Mucosa of descending colon (tissue), 3 donors: Measurements from ENCODE around the gene RUFY1. TPM values are rescaled to one million over a fixed set of nuclear protein-coding genes. Genes with fewer than 3 reads are reported as not detected.
"Not testable (repeated sequence)": the region's sequence is repeated elsewhere in the genome, so short reads cannot be mapped to it uniquely, and the experiment has no call there.

Experiments
- ATAC-seq: fragments of 200-7000 bp; cut with Tn5 transposase; one replicate; pipeline ENCODE4 v1.9.1; 2020; ENCODE audit warnings: mild to moderate bottlenecking, moderate library complexity
- DNase-seq, 3 donors: peaks; one replicate each; pipeline ENCODE4 v3.0.0-alpha.2; 2020
- H3K36me3 ChIP-seq: fragments of 200-600 bp; one replicate; pipeline ENCODE4 v1.8.0; 2021; ENCODE audit warnings: low read depth, mild to moderate bottlenecking
- H3K4me1 ChIP-seq: fragments of 200-600 bp; one replicate; pipeline ENCODE4 v1.8.0; 2021; ENCODE audit warnings: low read depth, mild to moderate bottlenecking
- H3K4me3 ChIP-seq: fragments of 200-600 bp; one replicate; pipeline ENCODE4 v1.8.0; 2021; ENCODE audit warnings: mild to moderate bottlenecking
- H3K9me3 ChIP-seq: fragments of 200-600 bp; one replicate; pipeline ENCODE4 v1.8.0; 2021; ENCODE audit warnings: mild to moderate bottlenecking
- intact Hi-C, 2 donors: fragments of 100-400 bp; cut with DNase I in 1 of 2; cut with micrococcal nuclease in 1 of 2; formaldehyde crosslinking; loops; one replicate each; pipeline versions ENCODE4 v1.11.0 to v1.11.1; 2022; cut with DNase I, micrococcal nuclease
- total RNA-seq, 3 donors: library from RNA; stranded (reverse); fragmentation: NEBNext Ultra II Directional in 2 of 3; extraction: Animal tissue kit (Norgen Biotek cat#: 25700) in 2 of 3; gene quantifications; one replicate each; pipeline versions ENCODE4 v1.2.1 to v1.2.4, GENCODE V29; 2021 to 2023
- TF ChIP-seq, protein P1 (sequence below): fragments of 200-600 bp; IDR thresholded peaks from one replicate; pipeline ENCODE4 v1.8.0; 2022; ENCODE audit warnings: antibody characterized with exemption, mild to moderate bottlenecking
- donor health status: DM: no; HTN: no; CAD: no; lungs with moderate emphysema.
- donor health status: DM: no; HTN: no; CAD: no.
- donor health status: DM: no; HTN: yes; CAD: no.

The RUFY1 gene
- total RNA-seq, 3 donors from 2014 or later, result 34.2 to 55.5 (median 45.0) TPM

DNA sequence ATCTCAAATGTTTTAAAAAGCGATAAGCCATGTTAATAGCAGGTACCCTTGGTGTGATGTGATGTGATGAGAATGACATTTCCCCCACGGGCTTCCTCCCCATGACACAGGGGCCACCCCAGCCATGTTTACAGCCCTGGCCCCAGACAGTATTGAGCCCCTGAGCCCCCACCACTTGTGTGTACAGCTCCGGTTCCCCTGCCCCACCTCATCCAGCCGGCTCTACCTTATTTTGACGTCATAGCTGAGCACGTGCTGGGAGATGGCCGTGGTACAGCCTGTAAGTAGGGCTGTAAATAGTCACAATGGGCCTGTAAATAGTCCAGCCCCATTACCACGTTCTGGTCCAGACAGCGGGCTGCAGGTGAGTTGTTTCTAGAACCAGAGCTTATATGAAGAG is 98.1 kb downstream of the RUFY1 start:
- no peak for ATAC-seq
- TF ChIP-seq, protein P1, sequence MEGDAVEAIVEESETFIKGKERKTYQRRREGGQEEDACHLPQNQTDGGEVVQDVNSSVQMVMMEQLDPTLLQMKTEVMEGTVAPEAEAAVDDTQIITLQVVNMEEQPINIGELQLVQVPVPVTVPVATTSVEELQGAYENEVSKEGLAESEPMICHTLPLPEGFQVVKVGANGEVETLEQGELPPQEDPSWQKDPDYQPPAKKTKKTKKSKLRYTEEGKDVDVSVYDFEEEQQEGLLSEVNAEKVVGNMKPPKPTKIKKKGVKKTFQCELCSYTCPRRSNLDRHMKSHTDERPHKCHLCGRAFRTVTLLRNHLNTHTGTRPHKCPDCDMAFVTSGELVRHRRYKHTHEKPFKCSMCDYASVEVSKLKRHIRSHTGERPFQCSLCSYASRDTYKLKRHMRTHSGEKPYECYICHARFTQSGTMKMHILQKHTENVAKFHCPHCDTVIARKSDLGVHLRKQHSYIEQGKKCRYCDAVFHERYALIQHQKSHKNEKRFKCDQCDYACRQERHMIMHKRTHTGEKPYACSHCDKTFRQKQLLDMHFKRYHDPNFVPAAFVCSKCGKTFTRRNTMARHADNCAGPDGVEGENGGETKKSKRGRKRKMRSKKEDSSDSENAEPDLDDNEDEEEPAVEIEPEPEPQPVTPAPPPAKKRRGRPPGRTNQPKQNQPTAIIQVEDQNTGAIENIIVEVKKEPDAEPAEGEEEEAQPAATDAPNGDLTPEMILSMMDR, result no peak

DNA sequence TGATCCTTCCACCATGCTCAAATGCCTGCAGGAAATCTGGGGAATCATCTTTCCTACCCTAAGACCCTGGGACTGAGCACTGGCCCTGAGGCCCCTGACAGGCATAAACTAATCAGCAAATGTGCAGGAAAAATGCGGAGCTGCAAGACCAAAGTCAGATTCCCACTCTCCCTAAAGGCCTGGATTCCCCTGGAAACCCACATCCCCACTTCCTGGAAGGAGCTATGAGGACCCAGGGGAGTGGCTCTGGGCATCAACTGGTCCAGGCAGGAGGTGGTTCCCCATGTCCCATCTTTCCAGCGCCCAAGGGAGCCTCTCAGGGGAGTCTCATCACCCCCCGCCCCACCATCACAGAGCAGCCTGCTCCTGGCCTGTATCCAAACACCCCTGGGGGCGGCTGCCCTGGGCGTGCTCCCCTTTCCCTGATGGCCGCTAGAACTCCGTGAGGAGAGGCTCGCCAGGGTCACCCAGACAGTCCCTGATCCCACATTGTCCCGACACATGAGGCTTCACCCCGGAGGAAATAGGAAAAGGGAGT is 98.9 kb downstream of the RUFY1 start:
- H3K4me1 ChIP-seq, H3K36me3 ChIP-seq, DNase-seq, H3K9me3 ChIP-seq, ATAC-seq, H3K4me3 ChIP-seq, intact Hi-C loops: not testable (repeated sequence)

More for the DNA sequence above, 98.1 kb downstream of the RUFY1 start:
- no peaks in the 10 kb centered on the region for H3K4me1 ChIP-seq
- no peaks in the 10 kb centered on the region for H3K36me3 ChIP-seq
- intact Hi-C loops, result no loop called here
- DNase-seq, result no peak
- no peaks in the 10 kb centered on the region for H3K9me3 ChIP-seq
- H3K4me3 ChIP-seq, result no peak overlapping the region

DNA sequence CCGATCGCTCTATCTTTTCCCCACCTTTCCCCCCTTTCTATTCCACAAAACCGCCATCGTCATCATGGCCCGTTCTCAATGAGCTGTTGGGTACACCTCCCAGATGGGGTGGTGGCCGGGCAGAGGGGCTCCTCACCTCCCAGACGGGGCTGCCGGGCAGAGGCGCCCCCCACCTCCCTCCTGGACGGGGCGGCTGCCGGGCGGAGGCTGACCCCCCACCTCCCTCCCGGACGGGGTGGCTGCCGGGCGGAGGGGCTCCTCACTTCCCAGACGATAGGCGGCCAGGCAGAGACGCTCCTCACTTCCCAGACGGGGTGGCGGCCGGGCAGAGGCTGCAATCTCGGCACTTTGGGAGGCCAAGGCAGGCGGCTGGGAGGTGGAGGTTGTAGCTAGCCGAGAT is 99.9 kb downstream of the RUFY1 start:
- ATAC-seq, H3K4me3 ChIP-seq, DNase-seq, H3K36me3 ChIP-seq, intact Hi-C loops, H3K4me1 ChIP-seq, H3K9me3 ChIP-seq: not testable (repeated sequence)

DNA sequence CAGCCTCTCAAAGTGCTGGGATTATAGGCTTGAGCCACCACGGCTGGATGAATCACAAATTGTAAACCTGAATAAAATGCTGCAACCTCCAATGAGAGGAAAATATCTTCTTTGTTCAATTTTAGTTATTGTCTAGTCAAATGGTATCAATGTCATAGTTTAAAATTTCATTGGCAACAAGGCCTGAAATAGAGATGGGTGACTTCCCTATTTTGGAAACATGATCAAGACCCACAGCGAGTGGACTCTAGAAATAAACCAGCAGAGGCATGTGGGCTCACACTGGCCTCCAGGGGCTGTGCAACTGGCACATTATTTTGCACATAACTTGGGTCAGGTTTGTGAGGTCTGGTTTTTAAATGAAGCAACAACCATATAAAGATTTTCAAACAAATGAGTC is 102.8 kb downstream of the RUFY1 start:
- H3K36me3 ChIP-seq, H3K9me3 ChIP-seq, intact Hi-C loops, H3K4me3 ChIP-seq, H3K4me1 ChIP-seq, DNase-seq, ATAC-seq: not testable (repeated sequence)

DNA sequence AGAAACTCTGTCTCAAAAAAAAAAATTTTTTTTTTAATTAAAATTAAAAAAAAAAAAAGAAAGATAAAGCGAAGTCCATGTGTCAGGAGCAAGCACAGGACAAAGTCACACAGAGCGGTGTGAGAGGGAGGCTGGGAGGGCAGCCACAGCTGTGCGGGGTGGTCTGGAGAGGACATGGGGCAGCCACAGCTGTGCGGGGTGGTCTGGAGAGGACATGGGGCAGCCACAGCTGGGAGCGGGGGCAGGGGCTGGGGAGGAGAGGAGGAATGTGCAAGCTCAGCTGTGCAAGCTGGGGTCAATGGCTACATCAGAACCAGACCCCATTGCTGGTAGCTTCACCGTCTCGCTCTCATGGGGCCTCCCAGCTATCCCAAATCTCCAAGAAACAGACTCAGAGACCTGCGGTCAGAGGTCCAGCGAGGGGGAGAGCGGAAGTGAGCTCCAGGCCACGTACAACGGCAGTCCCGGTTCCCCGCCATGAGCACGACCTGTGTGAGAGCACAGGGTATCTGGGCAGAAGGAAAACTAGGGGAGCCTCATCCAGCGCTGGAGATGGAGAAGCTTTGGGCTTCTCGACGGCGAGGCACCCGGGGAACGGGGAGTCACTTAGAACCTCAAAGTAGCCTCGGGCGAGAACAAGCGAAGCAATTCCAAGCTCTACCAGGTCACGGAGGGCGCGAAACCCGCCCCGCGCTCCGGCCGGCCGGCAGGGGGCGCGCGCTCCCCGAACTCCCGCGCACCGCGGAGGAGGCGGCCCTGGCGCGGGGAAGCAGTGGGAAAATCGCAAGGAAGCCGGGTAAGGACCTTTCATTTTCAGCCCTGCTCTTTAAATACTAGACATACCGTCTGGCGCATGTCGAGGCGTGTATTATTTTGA is 107.2 kb downstream of the RUFY1 start:
- H3K4me3 ChIP-seq, H3K36me3 ChIP-seq, intact Hi-C loops, H3K4me1 ChIP-seq, H3K9me3 ChIP-seq: not testable (repeated sequence)
- peak; percentile 99 for ATAC-seq
- DNase-seq, result peak in 2 of 3 donors; percentile 33 to 64

DNA sequence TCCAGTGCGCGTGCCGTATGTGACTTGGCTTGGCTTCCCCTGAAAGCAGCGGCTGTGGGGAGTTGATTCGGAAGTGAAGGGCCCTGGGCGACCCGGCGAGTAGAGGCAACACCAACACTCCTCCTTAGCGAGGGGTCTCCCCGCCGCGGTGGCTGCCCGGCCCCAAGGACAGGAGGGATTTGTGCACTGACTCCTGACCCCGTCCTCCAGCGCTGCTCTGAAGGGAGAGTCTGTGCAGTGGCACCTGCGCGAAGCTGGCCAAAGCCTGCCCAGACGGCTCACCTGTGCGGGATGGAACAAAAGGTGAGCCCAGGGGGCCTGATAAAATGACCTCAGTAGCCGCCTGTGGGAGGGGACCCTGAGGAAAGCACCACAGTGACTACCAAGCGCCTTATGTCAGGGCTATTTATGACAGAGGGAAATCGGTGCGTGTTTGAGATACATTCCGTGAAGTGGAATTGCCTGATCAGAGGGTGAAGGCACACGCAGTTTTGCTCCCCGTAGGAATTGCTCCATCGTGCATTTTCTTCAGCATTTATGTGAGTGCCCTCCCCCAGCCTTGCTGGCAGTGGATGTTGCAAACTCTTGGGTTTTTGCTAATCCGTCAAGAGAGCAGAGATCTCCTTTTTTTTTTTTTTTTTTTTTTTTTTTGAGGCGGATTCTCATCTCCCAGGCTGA is 108.0 kb downstream of the RUFY1 start:
- H3K9me3 ChIP-seq, intact Hi-C loops, H3K36me3 ChIP-seq, H3K4me1 ChIP-seq: not testable (repeated sequence)
- ATAC-seq (peak; percentile 67), DNase-seq (peak in 1 of 3 donors; percentile 33)
- H3K4me3 ChIP-seq, result peak overlapping the region; percentile 19

Other genes with a start within 250 kb of the RUFY1 start
- 1 to 10 TPM; 1.3 to 9.2 (median 7.3) TPM for gene ADAMTS2, start 205.1 kb upstream of the RUFY1 start, total RNA-seq
- gene HNRNPH1, start 73.1 kb downstream of the RUFY1 start, total RNA-seq, result 100 to 1,000 TPM; 453 to 475 (median 473) TPM
- not detected for gene CBY3, start 130.5 kb downstream of the RUFY1 start, total RNA-seq
- 100 to 1,000 TPM; 485 to 598 (median 521) TPM for gene CANX, start 148.4 kb downstream of the RUFY1 start, total RNA-seq
- gene MAML1, start 182.3 kb downstream of the RUFY1 start, total RNA-seq, result 10 to 100 TPM; 26.0 to 34.0 (median 28.6) TPM
- 10 to 100 TPM in 1 of 3 donors, 1 to 10 TPM in 2; 3.0 to 10.4 (median 7.0) TPM for gene LTC4S, start 243.4 kb downstream of the RUFY1 start, total RNA-seq